H1 (cell line): ENCODE results near the gene KRT77. TPM values are rescaled to one million over a fixed set of nuclear protein-coding genes. Genes with fewer than 3 reads are reported as not detected.

Source experiments
- CTCF ChIA-PET: fragments of 300-600 bp; sonication (Branson Sonifier 250); formaldehyde crosslinking; loops from one replicate; lab custom pipeline; 2021; ENCODE audit not compliant: partially characterized antibody; lab: Charles Lee
- POLR2A ChIA-PET: fragments of 300-600 bp; sonication (Branson Sonifier 250); formaldehyde crosslinking; loops from one replicate; lab custom pipeline; 2021; ENCODE audit warnings: inconsistent platforms; ENCODE audit not compliant: partially characterized antibody; lab: Charles Lee
- DNase-seq, 2 experiments: peaks; one replicate each; pipeline versions ENCODE4 v3.0.0 to v3.0.0-alpha.2; 2010 to 2022; ENCODE audit warnings: low spot score in 2 of 2, low read depth in 1 of 2, mixed read lengths in 1 of 2
- FAIRE-seq: peaks from 2 replicates; lab custom pipeline; 2011; peaks lifted over from hg19 to GRCh38; lab: Jason Lieb, UNC
- H2AFZ ChIP-seq: 2 replicates; pipeline ENCODE4 v1.8.1; 2012; ENCODE audit warnings: low read length, inconsistent platforms
- H2AK5ac ChIP-seq: 2 replicates; pipeline ENCODE4 v1.6.1; 2013; ENCODE audit warnings: low read depth, low read length
- H2BK120ac ChIP-seq: replicated peaks from 2 replicates; pipeline ENCODE3; 2013; ENCODE audit warnings: low read depth, low read length, inconsistent platforms
- H2BK12ac ChIP-seq: 2 replicates; pipeline ENCODE4 v1.6.1; 2013; ENCODE audit warnings: low read depth, low read length
- H2BK15ac ChIP-seq: 2 replicates; pipeline ENCODE4 v1.6.1; 2013; ENCODE audit warnings: low read length
- H2BK20ac ChIP-seq: 2 replicates; pipeline ENCODE4 v1.6.1; 2013; ENCODE audit warnings: low read length
- H2BK5ac ChIP-seq: 2 replicates; pipeline ENCODE4 v1.6.1; 2013; ENCODE audit warnings: low read depth, low read length
- H3K14ac ChIP-seq: 2 replicates; pipeline ENCODE4 v1.6.1; 2013; ENCODE audit warnings: inconsistent platforms; ENCODE audit not compliant: insufficient read length
- H3K18ac ChIP-seq: 2 replicates; pipeline ENCODE4 v1.6.1; 2013; ENCODE audit warnings: low read length; ENCODE audit errors: extremely low read depth
- H3K23ac ChIP-seq: 2 replicates; pipeline ENCODE4 v1.6.1; 2013; ENCODE audit warnings: inconsistent platforms; ENCODE audit not compliant: insufficient read length
- H3K23me2 ChIP-seq: 2 replicates; pipeline ENCODE4 v1.6.1; 2013; ENCODE audit warnings: low read depth, low read length
- H3K27ac ChIP-seq: 2 replicates; pipeline ENCODE4 v1.6.1; 2011; ENCODE audit warnings: low read depth, low read length, inconsistent platforms
- H3K27me3 ChIP-seq, 4 experiments: replicated peaks in 1 of 4; 1 replicate in 1 of 4; 2 replicates in 3 of 4; pipeline versions ENCODE4 v1.6.1 to v1.8.1; 2011 to 2013; ENCODE audit warnings: low read length in 3 of 4, mild to moderate bottlenecking in 3 of 4, inconsistent platforms in 2 of 4, mixed read lengths in 2 of 4, moderate library complexity in 1 of 4; ENCODE audit not compliant: control insufficient read depth in 3 of 4, insufficient read depth in 3 of 4; ENCODE audit errors: extremely low read depth in 1 of 4
- H3K36me3 ChIP-seq, 4 experiments: 2 replicates each; pipeline versions ENCODE4 v1.6.1 to v1.8.1; 2011 to 2013; ENCODE audit warnings: mild to moderate bottlenecking in 4 of 4, low read length in 3 of 4, moderate library complexity in 2 of 4, control low read depth in 1 of 4, inconsistent platforms in 1 of 4; ENCODE audit not compliant: insufficient read depth in 4 of 4, control insufficient read depth in 2 of 4
- H3K4ac ChIP-seq: replicated peaks from 2 replicates; pipeline ENCODE3; 2013; ENCODE audit warnings: low read length, low read depth, mixed read lengths, inconsistent platforms; ENCODE audit not compliant: insufficient read length
- H3K4me1 ChIP-seq, 4 experiments: replicated peaks in 1 of 4; 1 replicate in 1 of 4; 2 replicates in 3 of 4; pipeline versions ENCODE4 v1.6.1 to v1.8.1; 2011 to 2013; ENCODE audit warnings: low read length in 3 of 4, inconsistent platforms in 2 of 4, mixed read lengths in 1 of 4; ENCODE audit not compliant: insufficient read depth in 4 of 4, control insufficient read depth in 3 of 4
- H3K4me2 ChIP-seq, 2 experiments: 2 replicates each; pipeline versions ENCODE4 v1.6.1 to v1.8.1; 2011 to 2013; ENCODE audit warnings: low read depth in 2 of 2, low read length in 2 of 2, control low read depth in 1 of 2, inconsistent platforms in 1 of 2, mild to moderate bottlenecking in 1 of 2; ENCODE audit not compliant: insufficient read depth in 1 of 2
- H3K4me3 ChIP-seq, 4 experiments: fragments of 200-600, 300-600 bp in 1 of 4; sonication (generic), shearing (Covaris generic), sonication (Bioruptor Twin) in 1 of 4; 2 replicates each; pipeline versions ENCODE4 v1.5.1 to v1.8.1; 2011 to 2016; ENCODE audit warnings: low read length in 4 of 4, low read depth in 3 of 4, control low read depth in 2 of 4, inconsistent platforms in 2 of 4, mild to moderate bottlenecking in 2 of 4, mixed read lengths in 1 of 4, moderate library complexity in 1 of 4; ENCODE audit not compliant: insufficient read depth in 2 of 4; ENCODE audit errors: extremely low read depth in 1 of 4
- H3K56ac ChIP-seq: replicated peaks from 2 replicates; pipeline ENCODE3; 2013; ENCODE audit warnings: low read depth, mild to moderate bottlenecking, mixed read lengths, low read length, inconsistent platforms; ENCODE audit not compliant: insufficient read length
- H3K79me1 ChIP-seq: 2 replicates; pipeline ENCODE4 v1.6.1; 2013; ENCODE audit warnings: low read depth, low read length, control low read depth
- H3K79me2 ChIP-seq, 2 experiments: 2 replicates each; pipeline versions ENCODE4 v1.6.1 to v1.8.1; 2012 to 2013; ENCODE audit warnings: low read length in 2 of 2, mild to moderate bottlenecking in 2 of 2, inconsistent platforms in 1 of 2; ENCODE audit not compliant: insufficient read depth in 2 of 2, control insufficient read depth in 1 of 2
- H3K9ac ChIP-seq, 4 experiments: replicated peaks in 1 of 4; 1 replicate in 1 of 4; 2 replicates in 3 of 4; pipeline versions ENCODE4 v1.6.1 to v1.8.1; 2011 to 2013; ENCODE audit warnings: low read depth in 3 of 4, low read length in 3 of 4, control low read depth in 2 of 4, mild to moderate bottlenecking in 2 of 4, moderate library complexity in 2 of 4, inconsistent platforms in 1 of 4; ENCODE audit errors: extremely low read depth in 1 of 4
- H3K9me3 ChIP-seq, 2 experiments: 2 replicates each; pipeline versions ENCODE4 v1.6.1 to v1.8.1; 2012 to 2013; ENCODE audit warnings: mild to moderate bottlenecking in 2 of 2, moderate library complexity in 2 of 2, control low read depth in 1 of 2, inconsistent platforms in 1 of 2, low read depth in 1 of 2, low read length in 1 of 2, mixed read lengths in 1 of 2; ENCODE audit not compliant: insufficient read depth in 2 of 2
- H4K20me1 ChIP-seq, 2 experiments: replicated peaks in 1 of 2; 2 replicates each; pipeline versions ENCODE3 to v1.8.1; 2011 to 2013; ENCODE audit warnings: inconsistent platforms in 2 of 2, low read length in 2 of 2, mild to moderate bottlenecking in 1 of 2; ENCODE audit not compliant: insufficient read depth in 2 of 2, control insufficient read depth in 1 of 2
- H4K5ac ChIP-seq: 2 replicates; pipeline ENCODE4 v1.6.1; 2013; ENCODE audit warnings: low read length, low read depth, mixed read lengths, inconsistent platforms; ENCODE audit not compliant: insufficient read length
- H4K8ac ChIP-seq: 2 replicates; pipeline ENCODE4 v1.8.0; 2013; ENCODE audit warnings: mild to moderate bottlenecking, moderate library complexity, low read length, inconsistent platforms; ENCODE audit not compliant: insufficient read depth; ENCODE audit errors: extremely low read depth
- H4K91ac ChIP-seq: replicated peaks from 2 replicates; pipeline ENCODE3; 2013; ENCODE audit warnings: low read length, mixed read lengths, inconsistent platforms; ENCODE audit not compliant: insufficient read length
- CTCF ChIP-seq, 3 experiments: IDR thresholded peaks; 1 replicate in 2 of 3; 2 replicates in 1 of 3; pipeline versions ENCODE4 v1.5.1 to v1.6.1; 2011; ENCODE audit warnings: low read length in 3 of 3, mild to moderate bottlenecking in 3 of 3, inconsistent platforms in 2 of 3, low read depth in 1 of 3, moderate library complexity in 1 of 3; ENCODE audit not compliant: insufficient read depth in 1 of 3; ENCODE audit errors: control extremely low read depth in 1 of 3
- SIX5 ChIP-seq: IDR thresholded peaks from 2 replicates; pipeline ENCODE4 v1.6.1; 2011; ENCODE audit warnings: mild to moderate bottlenecking, low read depth, low read length
- SP2 ChIP-seq: IDR thresholded peaks from 2 replicates; pipeline ENCODE4 v1.6.1; 2012; ENCODE audit warnings: mild to moderate bottlenecking, low read length, inconsistent platforms
- WGBS, 2 experiments: shearing (Covaris generic) in 1 of 2; methylation state at CpG; one replicate each; pipeline versions ENCODE4 v1.1.6 to v1.1.7; 2013 to 2015; ENCODE audit warnings: low lambda C conversion rate in 2 of 2, mixed read lengths in 2 of 2, inconsistent platforms in 1 of 2, low coverage in 1 of 2, missing lambda C conversion rate in 1 of 2; ENCODE audit not compliant: insufficient replicate concordance in 2 of 2, insufficient coverage in 1 of 2, insufficient read length in 1 of 2; ENCODE audit errors: extremely low coverage in 1 of 2, missing lambda C conversion rate in 1 of 2; 5-methylcytosine and 5-hydroxymethylcytosine counted together
- long read RNA-seq, 2 experiments: library from RNA in 1 of 2; library from capped mRNA in 1 of 2; stranded (forward); transcript quantifications; one replicate each; pipeline ENCODE4 v2.0.0, GENCODE V29; 2021; ENCODE audit warnings: inconsistent platforms in 1 of 2
- polyA minus RNA-seq, 3 experiments: library from RNA; depleted of rRNA, polyadenylated mRNA; stranded (reverse); fragments of >200 nt; gene quantifications; 1 replicate in 2 of 3; 2 replicates in 1 of 3; pipeline ENCODE4 v1.2.3, GENCODE V29; 2011
- polyA plus RNA-seq, 7 experiments: library from polyadenylated mRNA; depleted of rRNA in 3 of 7; stranded (reverse) in 5 of 7; unstranded in 2 of 7; fragments of >200 nt in 5 of 7; fragments of 200-250 nt in 2 of 7; gene quantifications; 1 replicate in 5 of 7; 2 replicates in 1 of 7; 4 replicates in 1 of 7; pipeline versions ENCODE4 v1.2.1 to v1.2.3, GENCODE V29; 2011 to 2013; ENCODE audit warnings: missing spikeins in 2 of 7, mixed read lengths in 2 of 7
- total RNA-seq: library from RNA; stranded (reverse); fragmentation: NEBNext Ultra II Directional; extraction: Animal tissue kit (Norgen Biotek cat#: 25700); gene quantifications from 2 replicates; pipeline ENCODE4 v1.2.1, GENCODE V29; 2021

KRT77 gene
- 0.10 TPM in 1 of 2 replicates, not detected in the other for total RNA-seq
- polyA plus RNA-seq (2011; rRNA removed), result 0.02 TPM in 2 replicates
- not detected for polyA plus RNA-seq (2011; cell fraction: cytosol; rRNA removed)
- not detected for polyA plus RNA-seq (2011; cell fraction: nucleus; rRNA removed)
- not detected in 4 replicates for polyA plus RNA-seq (2012, experiment 1 of 2)
- polyA plus RNA-seq (2012, experiment 2 of 2), result not detected
- polyA plus RNA-seq (2013, experiment 1 of 2), result not detected
- polyA plus RNA-seq (2013, experiment 2 of 2), result not detected
- not detected in 2 replicates for polyA minus RNA-seq (2011; rRNA and poly(A)+ RNA removed)
- not detected for polyA minus RNA-seq (2011; cell fraction: cytosol; rRNA and poly(A)+ RNA removed)
- not detected for polyA minus RNA-seq (2011; cell fraction: nucleus; rRNA and poly(A)+ RNA removed)
- long read RNA-seq, experiment 1, result 0 reads
- long read RNA-seq, experiment 2, result 0 reads

GRCh38 chr12:52703424-52703823 is at the start of gene KRT77:
Gene KRT77, minus strand, starts transcription at chr12:52703524. Its CDS starts 90 bp downstream, at chr12:52703434.
- Histone ChIP-seq H2BK5ac (no peak within 1 kb of the TSS), H3K4me2 (no peak within 1 kb of the TSS), H2BK120ac (no peak within 1 kb of the TSS), H3K36me3 (no peaks in the 10 kb centered on the region), H2BK20ac (0 out of 2 replicates have a peak within 1 kb of the TSS, but pooled peaks have one; percentile 61), H2BK12ac (no peak within 1 kb of the TSS), H4K8ac (no peak within 1 kb of the TSS), H3K23me2 (peaks cover 4% of the 10 kb centered on the region; the same call in 1 of the 2 replicates), H3K9ac (no peak within 1 kb of the TSS), H3K27me3 (no peaks in the 10 kb centered on the region; a peak in 1 of 7 replicates), H3K4ac (no peak within 1 kb of the TSS), H3K27ac (no peak within 1 kb of the TSS), H3K18ac (no peak within 1 kb of the TSS), H3K56ac (peak within 1 kb of the TSS; percentile 96), H4K20me1 (no peaks in the 10 kb centered on the region), H2AK5ac (no peak within 1 kb of the TSS), H3K79me1 (no peaks in the 10 kb centered on the region; the same call in 1 of the 2 replicates), H2AFZ (no peak within 1 kb of the TSS), H3K4me1 (no peaks in the 10 kb centered on the region; a peak in 1 of 7 replicates), H3K23ac (peak within 1 kb of the TSS; percentile 9), H4K91ac (no peak within 1 kb of the TSS), H2BK15ac (no peak within 1 kb of the TSS), H3K14ac (no peak within 1 kb of the TSS), H3K9me3 (no peaks in the 10 kb centered on the region), H3K4me3 (no peak within 1 kb of the TSS), H4K5ac (no peak within 1 kb of the TSS), H3K79me2 (no peaks in the 10 kb centered on the region)
- CTCF ChIA-PET, result interaction anchor here (1.4 kb wide), 1 partner anchor 162 kb away, joined by 3 read pairs; no protein-coding TSS in a partner anchor
- FAIRE-seq (no peak), DNase-seq (no peak)
- POLR2A ChIA-PET, result no interaction called here
- WGBS, 2 experiments, result 89% methylated on average over 2 of the region's 2 CpGs; no CpG with 5 or more reads in 1 of the 2 experiments
- no peak for TF ChIP-seq SP2
- no peak for TF ChIP-seq SIX5
- TF ChIP-seq CTCF (IDR thresholded peaks at IDR 0.05; ENCODE audit: control extremely low read depth in 1 of 3, insufficient read depth in 1 of 3, low read depth in 1 of 3, low read length in 3 of 3), result no peak
